Sigmoid colon (tissue), 4 donors: ENCODE results near the gene PRDX2.

Experiments used
- EP300 ChIP-seq, 4 donors: sonication (generic); formaldehyde crosslinking; IDR thresholded peaks; one replicate each; pipeline ENCODE4 v1.6.1; 2017; ENCODE audit warnings: antibody characterized with exemption in 4 of 4
- POLR2A ChIP-seq, 2 donors: fragments of 450-650 bp; IDR thresholded peaks; one replicate each; pipeline ENCODE4 v1.6.1; 2016; ENCODE audit warnings: antibody characterized with exemption in 2 of 2, mild to moderate bottlenecking in 2 of 2, moderate library complexity in 2 of 2
- TF ChIP-seq, protein P1 (sequence below), 4 experiments: fragments of 450-650 bp in 3 of 4; fragments of 200-600 bp in 1 of 4; IDR thresholded peaks; one replicate each; pipeline ENCODE4 v1.5.1; 2016 to 2019; ENCODE audit warnings: antibody characterized with exemption in 4 of 4, mild to moderate bottlenecking in 3 of 4, moderate library complexity in 2 of 4

DNA sequence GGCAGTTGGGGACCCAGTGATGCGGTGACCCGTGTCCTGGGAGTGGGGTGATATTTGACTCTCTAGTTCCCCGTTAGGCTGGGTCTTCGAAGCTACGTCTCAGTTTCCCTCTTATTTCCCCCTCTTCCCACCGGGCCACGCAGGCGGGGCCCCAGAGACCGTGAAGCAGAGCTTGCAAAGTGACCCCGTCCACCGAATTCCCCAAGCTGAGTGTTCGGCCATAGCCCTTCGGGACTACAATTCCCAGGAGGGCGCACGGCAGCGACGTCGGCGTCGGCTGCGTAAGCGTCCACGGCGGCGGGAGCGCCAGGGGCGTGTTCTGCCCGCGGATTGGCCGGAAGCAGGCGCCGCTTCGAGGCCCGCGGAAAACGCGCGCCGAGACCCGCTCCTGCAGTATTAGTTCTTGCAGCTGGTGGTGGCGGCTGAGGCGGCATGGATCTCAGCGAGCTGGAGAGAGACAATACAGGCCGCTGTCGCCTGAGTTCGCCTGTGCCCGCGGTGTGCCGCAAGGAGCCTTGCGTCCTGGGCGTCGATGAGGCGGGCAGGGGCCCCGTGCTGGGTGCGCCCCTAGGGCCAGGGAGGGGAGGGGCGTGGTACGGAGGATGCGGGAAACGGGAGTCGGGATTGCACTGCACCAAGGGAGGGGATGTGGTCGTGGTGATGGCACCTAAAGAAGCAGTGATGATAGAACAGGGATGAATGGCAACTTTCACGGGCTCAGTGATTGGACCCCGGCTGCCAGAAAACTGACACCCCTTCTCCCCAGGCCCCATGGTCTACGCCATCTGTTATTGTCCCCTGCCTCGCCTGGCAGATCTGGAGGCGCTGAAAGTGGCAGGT, 4.9 kb upstream of the PRDX2 start, which contains the start of gene RNASEH2A:
- TF ChIP-seq EP300 (IDR thresholded peaks at IDR 0.05) (no peak), POLR2A (IDR thresholded peaks at IDR 0.05) (no peak)
- TF ChIP-seq, protein P1, sequence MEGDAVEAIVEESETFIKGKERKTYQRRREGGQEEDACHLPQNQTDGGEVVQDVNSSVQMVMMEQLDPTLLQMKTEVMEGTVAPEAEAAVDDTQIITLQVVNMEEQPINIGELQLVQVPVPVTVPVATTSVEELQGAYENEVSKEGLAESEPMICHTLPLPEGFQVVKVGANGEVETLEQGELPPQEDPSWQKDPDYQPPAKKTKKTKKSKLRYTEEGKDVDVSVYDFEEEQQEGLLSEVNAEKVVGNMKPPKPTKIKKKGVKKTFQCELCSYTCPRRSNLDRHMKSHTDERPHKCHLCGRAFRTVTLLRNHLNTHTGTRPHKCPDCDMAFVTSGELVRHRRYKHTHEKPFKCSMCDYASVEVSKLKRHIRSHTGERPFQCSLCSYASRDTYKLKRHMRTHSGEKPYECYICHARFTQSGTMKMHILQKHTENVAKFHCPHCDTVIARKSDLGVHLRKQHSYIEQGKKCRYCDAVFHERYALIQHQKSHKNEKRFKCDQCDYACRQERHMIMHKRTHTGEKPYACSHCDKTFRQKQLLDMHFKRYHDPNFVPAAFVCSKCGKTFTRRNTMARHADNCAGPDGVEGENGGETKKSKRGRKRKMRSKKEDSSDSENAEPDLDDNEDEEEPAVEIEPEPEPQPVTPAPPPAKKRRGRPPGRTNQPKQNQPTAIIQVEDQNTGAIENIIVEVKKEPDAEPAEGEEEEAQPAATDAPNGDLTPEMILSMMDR (IDR thresholded peaks at IDR 0.05) = peak in 2 of 4 experiments; percentile 22 to 29
